ENCODE results near the gene KDM6B.

The KDM6B gene

GRCh38 chr17:7822126-7822525, 11.9 kb upstream of the KDM6B start:
- no peak for DNase-seq

- no peak for DNase-seq
Observed at GRCh38 chr17:7823581-7824001, 10.4 kb upstream of the KDM6B start.

GRCh38 chr17:7824021-7824924, 9.7 kb upstream of the KDM6B start:
- no peak for DNase-seq

GRCh38 chr17:7825206-7825990, 8.6 kb upstream of the KDM6B start:
- DNase-seq, result no peak

GRCh38 chr17:7830616-7831015, 3.4 kb upstream of the KDM6B start:
- DNase-seq, result no peak

GRCh38 chr17:7831233-7831632, 2.8 kb upstream of the KDM6B start:
- DNase-seq, result no peak

- DNase-seq, result no peak
Observed at GRCh38 chr17:7832431-7832830, 1.6 kb upstream of the KDM6B start.

- no peak for DNase-seq
Observed at GRCh38 chr17:7833011-7833794, 814 bp upstream of the KDM6B start.

GRCh38 chr17:7834542-7834956, 532 bp downstream of the KDM6B start:
- DNase-seq, result peak; percentile 80

- DNase-seq, result peak; percentile 95
Observed at GRCh38 chr17:7834957-7835813, 1.2 kb downstream of the KDM6B start.

GRCh38 chr17:7835814-7836595, 2.0 kb downstream of the KDM6B start:
- no peak for DNase-seq

- DNase-seq, result peak; percentile 85
Observed at GRCh38 chr17:7836596-7837407, 2.8 kb downstream of the KDM6B start.

- DNase-seq, result peak; percentile 30
Observed at GRCh38 chr17:7837408-7838088, 3.5 kb downstream of the KDM6B start.

GRCh38 chr17:7838090-7839075, 4.4 kb downstream of the KDM6B start:
- DNase-seq, result peak; percentile 51

- peak; percentile 27 for DNase-seq
Observed at GRCh38 chr17:7839190-7839875, 5.3 kb downstream of the KDM6B start.

- peak; percentile 52 for DNase-seq
Observed at GRCh38 chr17:7839876-7840261, 5.9 kb downstream of the KDM6B start.

- no peak for DNase-seq
Observed at GRCh38 chr17:7840441-7840840, 6.4 kb downstream of the KDM6B start.

- no peak for DNase-seq
Observed at GRCh38 chr17:7840875-7841274, 6.9 kb downstream of the KDM6B start.
